Measurements from ENCODE around the gene FPGS.
"Not testable (repeated sequence)": the region's sequence is repeated elsewhere in the genome, so short reads cannot be mapped to it uniquely, and the experiment has no call there.

The FPGS gene

GRCh38 chr9:127812936-127813675, 10.4 kb downstream of the FPGS start:
- DNase-seq: no peak

- DNase-seq: no peak
Measured at GRCh38 chr9:127813686-127814226, 11.1 kb downstream of the FPGS start.

GRCh38 chr9:127814619-127815511, 12.2 kb downstream of the FPGS start:
- no peak for DNase-seq

- DNase-seq: no peak
Measured at GRCh38 chr9:127815512-127816361, 13.1 kb downstream of the FPGS start.

GRCh38 chr9:127816362-127816725, 13.7 kb downstream of the FPGS start:
- no peak for DNase-seq

GRCh38 chr9:127816728-127817127, 14.0 kb downstream of the FPGS start:
- no peak for DNase-seq

- no peak for DNase-seq
Measured at GRCh38 chr9:127817881-127818434, 15.3 kb downstream of the FPGS start.

- no peak for DNase-seq
Measured at GRCh38 chr9:127818574-127818973, 15.9 kb downstream of the FPGS start.

GRCh38 chr9:127822108-127822507, 19.4 kb downstream of the FPGS start:
- no peak for DNase-seq

- no peak for DNase-seq
Measured at GRCh38 chr9:127825319-127826051, 22.8 kb downstream of the FPGS start.

GRCh38 chr9:127826253-127826913, 23.7 kb downstream of the FPGS start:
- DNase-seq: no peak

GRCh38 chr9:127828262-127829031, 25.8 kb downstream of the FPGS start:
- no peak for DNase-seq

- DNase-seq: no peak
Measured at GRCh38 chr9:127829205-127829906, 26.7 kb downstream of the FPGS start.

GRCh38 chr9:127832248-127832647, 29.6 kb downstream of the FPGS start:
- DNase-seq: no peak

- DNase-seq: no peak
Measured at GRCh38 chr9:127833555-127833954, 30.9 kb downstream of the FPGS start.

GRCh38 chr9:127835991-127836516, 33.4 kb downstream of the FPGS start:
- DNase-seq: no peak

- DNase-seq: not testable (repeated sequence)
Measured at GRCh38 chr9:127836561-127836960, 33.9 kb downstream of the FPGS start.

- no peak for DNase-seq
Measured at GRCh38 chr9:127837346-127837745, 34.7 kb downstream of the FPGS start.

GRCh38 chr9:127838375-127839078, 35.8 kb downstream of the FPGS start:
- DNase-seq: no peak
